CD14-positive monocyte (primary cell): ENCODE results near the gene EYS. TPM values are rescaled to one million over a fixed set of nuclear protein-coding genes. Genes with fewer than 3 reads are reported as not detected.

ENCODE experiments used
- DNase-seq, 3 donors: peaks; one replicate each; pipeline ENCODE4 v3.0.0-alpha.2; 2011 to 2022
- H2AFZ ChIP-seq: 2 replicates; pipeline ENCODE4 v1.6.0; 2012; ENCODE audit warnings: mild to moderate bottlenecking, low read depth, low read length, inconsistent platforms; ENCODE audit not compliant: insufficient read depth, poor library complexity, severe bottlenecking
- H3K27ac ChIP-seq, 2 donors: 1 replicate in 1 of 2; 2 replicates in 1 of 2; pipeline ENCODE4 v1.5.1; 2012 to 2013; ENCODE audit warnings: low read length in 2 of 2, control low read depth in 1 of 2, inconsistent platforms in 1 of 2, low read depth in 1 of 2, mild to moderate bottlenecking in 1 of 2
- H3K27me3 ChIP-seq, 2 donors: one replicate each; pipeline versions ENCODE4 v1.6.0 to v1.6.1; 2011 to 2013; ENCODE audit warnings: low read length in 2 of 2; ENCODE audit not compliant: control insufficient read depth in 2 of 2, insufficient read depth in 2 of 2
- H3K36me3 ChIP-seq, 2 donors: replicated peaks in 1 of 2; 1 replicate in 1 of 2; 2 replicates in 1 of 2; pipeline versions ENCODE4 v1.5.1 to v1.6.1; 2012 to 2013; ENCODE audit warnings: low read length in 2 of 2, control low read depth in 1 of 2, inconsistent platforms in 1 of 2, mild to moderate bottlenecking in 1 of 2; ENCODE audit not compliant: insufficient read depth in 2 of 2, control insufficient read depth in 1 of 2
- H3K4me1 ChIP-seq, 2 donors: 1 replicate in 1 of 2; 2 replicates in 1 of 2; pipeline versions ENCODE4 v1.5.1 to v1.6.1; 2012 to 2013; ENCODE audit warnings: low read length in 2 of 2, control low read depth in 1 of 2, inconsistent platforms in 1 of 2, mild to moderate bottlenecking in 1 of 2, moderate library complexity in 1 of 2; ENCODE audit not compliant: insufficient read depth in 2 of 2, control insufficient read depth in 1 of 2
- H3K4me2 ChIP-seq: replicated peaks from 2 replicates; pipeline ENCODE3; 2012; ENCODE audit warnings: low read length, moderate library complexity, mild to moderate bottlenecking; ENCODE audit not compliant: poor library complexity, severe bottlenecking; ENCODE audit errors: extremely low read depth
- H3K4me3 ChIP-seq, 3 experiments: fragments of 200-600 bp in 1 of 3; sonication (generic) in 1 of 3; replicated peaks in 1 of 3; 1 replicate in 2 of 3; 2 replicates in 1 of 3; pipeline ENCODE4 v1.5.1; 2011 to 2013; ENCODE audit warnings: low read length in 3 of 3, mild to moderate bottlenecking in 3 of 3, control low read depth in 2 of 3, low read depth in 2 of 3, inconsistent platforms in 1 of 3, moderate library complexity in 1 of 3
- H3K79me2 ChIP-seq: 2 replicates; pipeline ENCODE4 v1.6.0; 2012; ENCODE audit warnings: mild to moderate bottlenecking, control low read depth, inconsistent platforms, low read length, moderate library complexity; ENCODE audit not compliant: insufficient read depth
- H3K9ac ChIP-seq: 2 replicates; pipeline ENCODE4 v1.6.0; 2017; ENCODE audit warnings: low read length, mild to moderate bottlenecking; ENCODE audit not compliant: insufficient read depth, poor library complexity, severe bottlenecking
- H3K9me3 ChIP-seq, 2 donors: replicated peaks in 1 of 2; 1 replicate in 1 of 2; 2 replicates in 1 of 2; pipeline versions ENCODE4 v1.5.1 to v1.6.1; 2012 to 2013; ENCODE audit warnings: low read length in 2 of 2, control low read depth in 1 of 2; ENCODE audit not compliant: control insufficient read depth in 1 of 2, insufficient read depth in 1 of 2
- H4K20me1 ChIP-seq: 2 replicates; pipeline ENCODE4 v1.6.0; 2012; ENCODE audit warnings: mild to moderate bottlenecking, low read length, control low read depth, moderate library complexity; ENCODE audit not compliant: insufficient read depth
- H3K27ac Mint-ChIP-seq, 7 donors: one replicate each; pipeline ENCODE4 v1.8.0; 2020; ENCODE audit warnings: mild to moderate bottlenecking in 7 of 7, mixed read lengths in 7 of 7, moderate library complexity in 6 of 7, inconsistent platforms in 2 of 7
- H3K27me3 Mint-ChIP-seq, 3 donors: one replicate each; pipeline ENCODE4 v1.8.0; 2021 to 2022; ENCODE audit warnings: low read depth in 3 of 3, mild to moderate bottlenecking in 3 of 3, mixed read lengths in 3 of 3, moderate library complexity in 3 of 3, inconsistent platforms in 1 of 3
- H3K36me3 Mint-ChIP-seq, 2 donors: one replicate each; pipeline ENCODE4 v1.8.0; 2020; ENCODE audit warnings: mixed read lengths in 2 of 2, inconsistent platforms in 1 of 2, mild to moderate bottlenecking in 1 of 2
- H3K4me1 Mint-ChIP-seq: one replicate; pipeline ENCODE4 v1.8.0; 2020; ENCODE audit warnings: mild to moderate bottlenecking, mixed read lengths
- H3K4me3 Mint-ChIP-seq, 2 donors: one replicate each; pipeline ENCODE4 v1.8.0; 2020; ENCODE audit warnings: mild to moderate bottlenecking in 2 of 2, mixed read lengths in 2 of 2, moderate library complexity in 1 of 2
- H3K9me3 Mint-ChIP-seq, 7 donors: one replicate each; pipeline ENCODE4 v1.8.0; 2020 to 2022; ENCODE audit warnings: mixed read lengths in 7 of 7, mild to moderate bottlenecking in 6 of 7, moderate library complexity in 6 of 7, inconsistent platforms in 2 of 7
- CTCF ChIP-seq: fragments of 200-600 bp; IDR thresholded peaks from one replicate; pipeline ENCODE4 v1.8.0; 2022; ENCODE audit warnings: antibody characterized with exemption, mild to moderate bottlenecking
- WGBS: methylation state at CpG from one replicate; pipeline ENCODE4 v1.1.5; 2013; ENCODE audit warnings: missing lambda C conversion rate; ENCODE audit not compliant: insufficient coverage; 5-methylcytosine and 5-hydroxymethylcytosine counted together
- intact Hi-C, 2 donors: fragments of 100-400 bp; cut with micrococcal nuclease; formaldehyde crosslinking; loops; one replicate each; pipeline versions ENCODE4 v1.15.0 to v1.15.1; 2023
- polyA plus RNA-seq, 3 donors: library from polyadenylated mRNA; depleted of rRNA in 1 of 3; unstranded in 2 of 3; stranded (reverse) in 1 of 3; fragments of 300-500 nt in 2 of 3; fragments of >200 nt in 1 of 3; fragmentation: Illumina TruSeq in 2 of 3; gene quantifications; 1 replicate in 2 of 3; 2 replicates in 1 of 3; pipeline ENCODE4 v1.2.3, GENCODE V29; 2012 to 2021

Gene EYS
- polyA plus RNA-seq, 3 donors = 0.01 to 0.03 TPM; not detected in 1

- Histone ChIP-seq H3K9ac (no peak overlapping the region), H3K36me3 (no peaks in the 10 kb centered on the region), H3K79me2 (no peaks in the 10 kb centered on the region), H2AFZ (no peak overlapping the region), H3K27ac (no peak overlapping the region), H3K4me2 (no peak overlapping the region), H3K4me3 (no peak overlapping the region), H3K27me3 (no peaks in the 10 kb centered on the region), H3K9me3 (no peaks in the 10 kb centered on the region), H3K4me1 (no peaks in the 10 kb centered on the region), H4K20me1 (no peaks in the 10 kb centered on the region)
- no peak for DNase-seq
- Mint-ChIP-seq H3K9me3 (peaks cover 0 to 6% (median 2%) of the 10 kb centered on the region in 7 donors), H3K27ac (no peak overlapping the region), H3K4me1 (no peaks in the 10 kb centered on the region), H3K27me3 (peaks cover 0 to 2% (median 0%) of the 10 kb centered on the region in 3 donors), H3K4me3 (no peak overlapping the region), H3K36me3 (no peaks in the 10 kb centered on the region)
- no CpG with 5 or more reads among the region's 1 CpG for WGBS
- no peak for TF ChIP-seq CTCF
- intact Hi-C loops = no loop called here
Measured at GRCh38 chr6:64220801-64221200, 1486.2 kb downstream of the EYS start.

GRCh38 chr6:64217721-64218620 lies 1489.1 kb downstream of the EYS start:
- Histone ChIP-seq H3K27me3 (no peaks in the 10 kb centered on the region), H4K20me1 (no peaks in the 10 kb centered on the region), H3K9me3 (no peaks in the 10 kb centered on the region), H3K4me3 (no peak overlapping the region), H2AFZ (no peak overlapping the region), H3K27ac (no peak overlapping the region), H3K4me1 (no peaks in the 10 kb centered on the region), H3K36me3 (no peaks in the 10 kb centered on the region), H3K4me2 (no peak overlapping the region), H3K9ac (no peak overlapping the region), H3K79me2 (no peaks in the 10 kb centered on the region)
- Mint-ChIP-seq H3K27ac (no peak overlapping the region), H3K4me3 (no peak overlapping the region), H3K36me3 (no peaks in the 10 kb centered on the region), H3K9me3 (peaks cover 0 to 5% (median 2%) of the 10 kb centered on the region in 7 donors), H3K4me1 (no peaks in the 10 kb centered on the region), H3K27me3 (peaks cover 0 to 2% (median 0%) of the 10 kb centered on the region in 3 donors)
- no peak for TF ChIP-seq CTCF
- intact Hi-C loops = no loop called here
- no peak for DNase-seq
- WGBS = no CpG with 5 or more reads among the region's 2 CpGs
